ENCODE data around the gene BICD2.
A peak's percentile ranks its signal among the peaks of the same experiment; 100 is the strongest.

Gene BICD2

GRCh38 chr9:92745331-92745730 is 19.3 kb downstream of the BICD2 start:
- H3K4me1 ChIP-seq (ENCODE audit: control insufficient read depth, insufficient read depth, low read length), result peaks cover 48% of the 10 kb centered on the region
- H3K4me3 ChIP-seq (ENCODE audit: low read length), result no peak overlapping the region
- H3K9ac ChIP-seq (ENCODE audit: low read length), result no peak overlapping the region
- H3K36me3 ChIP-seq (ENCODE audit: control insufficient read depth, insufficient read depth, low read length, severe bottlenecking), result no peaks in the 10 kb centered on the region
- no peaks in the 10 kb centered on the region for H3K27me3 ChIP-seq (replicated peaks; ENCODE audit: control insufficient read depth, insufficient read depth, low read length)
- no peaks in the 10 kb centered on the region for H3K9me3 ChIP-seq (ENCODE audit: control insufficient read depth, low read length)
- DNase-seq (ENCODE audit: low read depth), result no peak

- no peaks in the 10 kb centered on the region for H3K36me3 ChIP-seq (ENCODE audit: control insufficient read depth, insufficient read depth, low read length, severe bottlenecking)
- DNase-seq (ENCODE audit: low read depth), result no peak
- H3K9ac ChIP-seq (ENCODE audit: low read length), result no peak overlapping the region
- H3K4me3 ChIP-seq (ENCODE audit: low read length), result no peak overlapping the region
- peaks cover 29% of the 10 kb centered on the region for H3K4me1 ChIP-seq (ENCODE audit: control insufficient read depth, insufficient read depth, low read length)
- no peaks in the 10 kb centered on the region for H3K9me3 ChIP-seq (ENCODE audit: control insufficient read depth, low read length)
- no peaks in the 10 kb centered on the region for H3K27me3 ChIP-seq (replicated peaks; ENCODE audit: control insufficient read depth, insufficient read depth, low read length)
Observed at GRCh38 chr9:92740969-92741368, 23.7 kb downstream of the BICD2 start.

- H3K36me3 ChIP-seq (ENCODE audit: control insufficient read depth, insufficient read depth, low read length, severe bottlenecking), result no peaks in the 10 kb centered on the region
- H3K27me3 ChIP-seq (replicated peaks; ENCODE audit: control insufficient read depth, insufficient read depth, low read length), result no peaks in the 10 kb centered on the region
Observed at GRCh38 chr9:92740446-92740961, 24.1 kb downstream of the BICD2 start.

GRCh38 chr9:92740009-92740408 is 24.6 kb downstream of the BICD2 start:
- H3K4me1 ChIP-seq (ENCODE audit: control insufficient read depth, insufficient read depth, low read length), result peaks cover 31% of the 10 kb centered on the region
- no peaks in the 10 kb centered on the region for H3K27me3 ChIP-seq (replicated peaks; ENCODE audit: control insufficient read depth, insufficient read depth, low read length)
- DNase-seq (ENCODE audit: low read depth), result peak; percentile 38
- H3K36me3 ChIP-seq (ENCODE audit: control insufficient read depth, insufficient read depth, low read length, severe bottlenecking), result no peaks in the 10 kb centered on the region
- no peak overlapping the region for H3K4me3 ChIP-seq (ENCODE audit: low read length)
- H3K9ac ChIP-seq (ENCODE audit: low read length), result no peak overlapping the region
- no peaks in the 10 kb centered on the region for H3K9me3 ChIP-seq (ENCODE audit: control insufficient read depth, low read length)

More at GRCh38 chr9:92740446-92740961, 24.1 kb downstream of the BICD2 start:
- Histone ChIP-seq H3K4me3 (ENCODE audit: low read length) (no peak overlapping the region), H3K9ac (ENCODE audit: low read length) (no peak overlapping the region), H3K9me3 (ENCODE audit: control insufficient read depth, low read length) (no peaks in the 10 kb centered on the region), H3K4me1 (ENCODE audit: control insufficient read depth, insufficient read depth, low read length) (peaks cover 31% of the 10 kb centered on the region)
- DNase-seq (ENCODE audit: low read depth), result no peak

- Histone ChIP-seq H3K36me3 (ENCODE audit: control insufficient read depth, insufficient read depth, low read length, severe bottlenecking) (no peaks in the 10 kb centered on the region), H3K9ac (ENCODE audit: low read length) (no peak overlapping the region), H3K4me3 (ENCODE audit: low read length) (no peak overlapping the region), H3K27me3 (replicated peaks; ENCODE audit: control insufficient read depth, insufficient read depth, low read length) (no peaks in the 10 kb centered on the region), H3K4me1 (ENCODE audit: control insufficient read depth, insufficient read depth, low read length) (peaks cover 31% of the 10 kb centered on the region), H3K9me3 (ENCODE audit: control insufficient read depth, low read length) (no peaks in the 10 kb centered on the region)
- no peak for DNase-seq (ENCODE audit: low read depth)
Observed at GRCh38 chr9:92739346-92739970, 25.2 kb downstream of the BICD2 start.

GRCh38 chr9:92738661-92739081 is 26.0 kb downstream of the BICD2 start:
- H3K4me1 ChIP-seq (ENCODE audit: control insufficient read depth, insufficient read depth, low read length), result peaks cover 31% of the 10 kb centered on the region
- no peak for DNase-seq (ENCODE audit: low read depth)
- no peaks in the 10 kb centered on the region for H3K36me3 ChIP-seq (ENCODE audit: control insufficient read depth, insufficient read depth, low read length, severe bottlenecking)
- H3K9me3 ChIP-seq (ENCODE audit: control insufficient read depth, low read length), result no peaks in the 10 kb centered on the region
- no peak overlapping the region for H3K9ac ChIP-seq (ENCODE audit: low read length)
- no peaks in the 10 kb centered on the region for H3K27me3 ChIP-seq (replicated peaks; ENCODE audit: control insufficient read depth, insufficient read depth, low read length)
- no peak overlapping the region for H3K4me3 ChIP-seq (ENCODE audit: low read length)

- no peaks in the 10 kb centered on the region for H3K9me3 ChIP-seq (ENCODE audit: control insufficient read depth, low read length)
- H3K4me1 ChIP-seq (ENCODE audit: control insufficient read depth, insufficient read depth, low read length), result peaks cover 31% of the 10 kb centered on the region
- H3K9ac ChIP-seq (ENCODE audit: low read length), result no peak overlapping the region
- H3K36me3 ChIP-seq (ENCODE audit: control insufficient read depth, insufficient read depth, low read length, severe bottlenecking), result no peaks in the 10 kb centered on the region
- DNase-seq (ENCODE audit: low read depth), result no peak
- no peak overlapping the region for H3K4me3 ChIP-seq (ENCODE audit: low read length)
- H3K27me3 ChIP-seq (replicated peaks; ENCODE audit: control insufficient read depth, insufficient read depth, low read length), result no peaks in the 10 kb centered on the region
Observed at GRCh38 chr9:92737611-92738299, 26.9 kb downstream of the BICD2 start.

- Histone ChIP-seq H3K36me3 (ENCODE audit: control insufficient read depth, insufficient read depth, low read length, severe bottlenecking) (no peaks in the 10 kb centered on the region), H3K27me3 (replicated peaks; ENCODE audit: control insufficient read depth, insufficient read depth, low read length) (no peaks in the 10 kb centered on the region), H3K4me1 (ENCODE audit: control insufficient read depth, insufficient read depth, low read length) (peaks cover 31% of the 10 kb centered on the region), H3K9me3 (ENCODE audit: control insufficient read depth, low read length) (no peaks in the 10 kb centered on the region), H3K9ac (ENCODE audit: low read length) (no peak overlapping the region), H3K4me3 (ENCODE audit: low read length) (no peak overlapping the region)
- no peak for DNase-seq (ENCODE audit: low read depth)
Observed at GRCh38 chr9:92737216-92737606, 27.4 kb downstream of the BICD2 start.

- Histone ChIP-seq H3K4me1 (ENCODE audit: control insufficient read depth, insufficient read depth, low read length) (peaks cover 35% of the 10 kb centered on the region), H3K27me3 (replicated peaks; ENCODE audit: control insufficient read depth, insufficient read depth, low read length) (no peaks in the 10 kb centered on the region), H3K36me3 (ENCODE audit: control insufficient read depth, insufficient read depth, low read length, severe bottlenecking) (no peaks in the 10 kb centered on the region), H3K9me3 (ENCODE audit: control insufficient read depth, low read length) (no peaks in the 10 kb centered on the region), H3K4me3 (ENCODE audit: low read length) (no peak overlapping the region), H3K9ac (ENCODE audit: low read length) (peak overlapping the region; percentile 8)
- no peak for DNase-seq (ENCODE audit: low read depth)
Observed at GRCh38 chr9:92736563-92737215, 27.9 kb downstream of the BICD2 start.

- peaks cover 37% of the 10 kb centered on the region for H3K4me1 ChIP-seq (ENCODE audit: control insufficient read depth, insufficient read depth, low read length)
- no peaks in the 10 kb centered on the region for H3K9me3 ChIP-seq (ENCODE audit: control insufficient read depth, low read length)
- DNase-seq (ENCODE audit: low read depth), result no peak
- H3K9ac ChIP-seq (ENCODE audit: low read length), result no peak overlapping the region
- H3K36me3 ChIP-seq (ENCODE audit: control insufficient read depth, insufficient read depth, low read length, severe bottlenecking), result no peaks in the 10 kb centered on the region
- no peak overlapping the region for H3K4me3 ChIP-seq (ENCODE audit: low read length)
- H3K27me3 ChIP-seq (replicated peaks; ENCODE audit: control insufficient read depth, insufficient read depth, low read length), result no peaks in the 10 kb centered on the region
Observed at GRCh38 chr9:92735636-92736562, 28.7 kb downstream of the BICD2 start.

Measured in adipocyte (in vitro differentiated cells).